Calu3 (cell line): ENCODE data around the gene METTL1. TPM values are rescaled to one million over a fixed set of nuclear protein-coding genes. Genes with fewer than 3 reads are reported as not detected.

Source experiments
- BruUV-seq: library from RNA; stranded (reverse); fragments of 400-500 nt; replicated peaks from 2 replicates; lab custom pipeline; 2021; lab: Mats Ljungman, UMichigan
- CTCF ChIA-PET: fragments of 300-600 bp; sonication (Branson Sonifier 250); formaldehyde crosslinking; loops from one replicate; lab custom pipeline; 2022; ENCODE audit warnings: antibody characterized with exemption; lab: Charles Lee
- DNase-seq: peaks from one replicate; pipeline ENCODE4 v3.0.0; 2022
- H3K27ac Mint-ChIP-seq: one replicate; pipeline ENCODE4 v1.8.0; 2022; ENCODE audit warnings: mixed read lengths; ENCODE audit not compliant: unreplicated experiment
- H3K27me3 Mint-ChIP-seq: one replicate; pipeline ENCODE4 v1.8.0; 2022; ENCODE audit warnings: mixed read lengths; ENCODE audit not compliant: unreplicated experiment
- H3K36me3 Mint-ChIP-seq: one replicate; pipeline ENCODE4 v1.8.0; 2022; ENCODE audit warnings: mild to moderate bottlenecking, moderate library complexity, mixed read lengths; ENCODE audit not compliant: insufficient read depth, unreplicated experiment
- H3K4me1 Mint-ChIP-seq: one replicate; pipeline ENCODE4 v1.8.0; 2022; ENCODE audit warnings: mild to moderate bottlenecking, low read depth, mixed read lengths; ENCODE audit not compliant: unreplicated experiment
- H3K4me3 Mint-ChIP-seq: one replicate; pipeline ENCODE4 v1.8.0; 2022; ENCODE audit warnings: mild to moderate bottlenecking, low read depth, moderate library complexity, mixed read lengths; ENCODE audit not compliant: unreplicated experiment
- H3K9me3 Mint-ChIP-seq: one replicate; pipeline ENCODE4 v1.8.0; 2022; ENCODE audit warnings: low read depth, mixed read lengths; ENCODE audit not compliant: unreplicated experiment
- CTCF ChIP-seq: fragments of 200-600 bp; IDR thresholded peaks from one replicate; pipeline ENCODE4 v1.8.0; 2022; ENCODE audit warnings: antibody characterized with exemption; ENCODE audit not compliant: unreplicated experiment
- intact Hi-C: fragments of 100-400 bp; cut with micrococcal nuclease; formaldehyde crosslinking; loops from one replicate; pipeline ENCODE4 v1.10.0; 2022; ENCODE audit not compliant: unreplicated experiment
- total RNA-seq: library from RNA; stranded (reverse); gene quantifications from 2 replicates; pipeline ENCODE4 v1.2.3, GENCODE V29; 2022

The METTL1 gene
- total RNA-seq, 1 experiment from 2014 or later = 50.5 TPM

GRCh38 chr12:57727758-57728395, 44.0 kb downstream of the METTL1 start:
- BruUV-seq = no TSS peak
- Mint-ChIP-seq H3K4me3 (peak overlapping the region; percentile 23), H3K9me3 (no peaks in the 10 kb centered on the region), H3K36me3 (peaks cover 17% of the 10 kb centered on the region), H3K27ac (no peak overlapping the region), H3K27me3 (peaks cover 82% of the 10 kb centered on the region), H3K4me1 (peaks cover 11% of the 10 kb centered on the region)
- TF ChIP-seq CTCF = no peak
- CTCF ChIA-PET = no interaction called here
- intact Hi-C loops = no loop called here
- no peak for DNase-seq

- TF ChIP-seq CTCF = no peak
- peaks cover 75% of the 10 kb centered on the region for H3K27me3 Mint-ChIP-seq
These were observed 44.8 kb downstream of the METTL1 start for GRCh38 chr12:57726884-57727757.

GRCh38 chr12:57726151-57726883, 45.6 kb downstream of the METTL1 start:
- Mint-ChIP-seq H3K27ac (peak overlapping the region; percentile 66), H3K4me1 (peaks cover 11% of the 10 kb centered on the region), H3K36me3 (peaks cover 26% of the 10 kb centered on the region), H3K4me3 (peak overlapping the region; percentile 80), H3K9me3 (no peaks in the 10 kb centered on the region), H3K27me3 (peaks cover 67% of the 10 kb centered on the region)
- peak; percentile 95 for DNase-seq
- CTCF ChIA-PET = interaction anchor here (0.6 to 1.5 kb wide), 7 partner anchors 9 to 383 kb away, joined by 3 to 18 read pairs (median 3); partner anchors contain the start of gene TSPAN31
- intact Hi-C loops = no loop called here
- BruUV-seq = no TSS peak
- peak; percentile 91 for TF ChIP-seq CTCF

More at GRCh38 chr12:57726884-57727757, 44.8 kb downstream of the METTL1 start:
- peaks cover 20% of the 10 kb centered on the region for H3K36me3 Mint-ChIP-seq
- H3K9me3 Mint-ChIP-seq = no peaks in the 10 kb centered on the region
- DNase-seq = no peak
- BruUV-seq = TSS peak; percentile 11
- no peak overlapping the region for H3K27ac Mint-ChIP-seq
- intact Hi-C loops = no loop called here
- peak overlapping the region; percentile 80 for H3K4me3 Mint-ChIP-seq
- peaks cover 11% of the 10 kb centered on the region for H3K4me1 Mint-ChIP-seq
- CTCF ChIA-PET = interaction anchor here (1.2 to 1.5 kb wide), 3 partner anchors 8 to 146 kb away, joined by 3 to 18 read pairs (median 3); no protein-coding TSS in a partner anchor

- TF ChIP-seq CTCF = no peak
- H3K9me3 Mint-ChIP-seq = no peaks in the 10 kb centered on the region
- DNase-seq = no peak
- peak overlapping the region; percentile 80 for H3K4me3 Mint-ChIP-seq
- intact Hi-C loops = no loop called here
- H3K36me3 Mint-ChIP-seq = peaks cover 29% of the 10 kb centered on the region
- H3K27me3 Mint-ChIP-seq = peaks cover 61% of the 10 kb centered on the region
- peaks cover 11% of the 10 kb centered on the region for H3K4me1 Mint-ChIP-seq
- BruUV-seq = no TSS peak
- CTCF ChIA-PET = interaction anchor here (0.6 to 1.5 kb wide), 7 partner anchors 10 to 383 kb away, joined by 3 to 18 read pairs (median 3); partner anchors contain the start of gene TSPAN31
- H3K27ac Mint-ChIP-seq = peak overlapping the region; percentile 66
These were observed 46.1 kb downstream of the METTL1 start for GRCh38 chr12:57725851-57726150.
